H1 (cell line): ENCODE results near the gene TSPAN4. TPM values are rescaled to one million over a fixed set of nuclear protein-coding genes. Genes with fewer than 3 reads are reported as not detected.

ENCODE experiments used
- CEBPB ChIP-seq: IDR thresholded peaks from 2 replicates; pipeline ENCODE4 v1.6.1; 2012; ENCODE audit warnings: low read depth, low read length
- TAF7 ChIP-seq: optimal IDR thresholded peaks from 2 replicates; pipeline ENCODE3; 2011; ENCODE audit warnings: low read depth, mild to moderate bottlenecking, inconsistent platforms, low read length, moderate library complexity, borderline replicate concordance
- polyA plus RNA-seq, 7 experiments: library from polyadenylated mRNA; depleted of rRNA in 3 of 7; stranded (reverse) in 5 of 7; unstranded in 2 of 7; fragments of >200 nt in 5 of 7; fragments of 200-250 nt in 2 of 7; gene quantifications; 1 replicate in 5 of 7; 2 replicates in 1 of 7; 4 replicates in 1 of 7; pipeline versions ENCODE4 v1.2.1 to v1.2.3, GENCODE V29; 2011 to 2013; ENCODE audit warnings: missing spikeins in 2 of 7, mixed read lengths in 2 of 7
- total RNA-seq: library from RNA; stranded (reverse); fragmentation: NEBNext Ultra II Directional; extraction: Animal tissue kit (Norgen Biotek cat#: 25700); gene quantifications from 2 replicates; pipeline ENCODE4 v1.2.1, GENCODE V29; 2021

The TSPAN4 gene
- total and polyA plus RNA-seq, 2 of the 8 experiments (the other 6 are each of a cell fraction or from before 2014, with no cell fraction given) = 74.1 to 145 TPM

DNA sequence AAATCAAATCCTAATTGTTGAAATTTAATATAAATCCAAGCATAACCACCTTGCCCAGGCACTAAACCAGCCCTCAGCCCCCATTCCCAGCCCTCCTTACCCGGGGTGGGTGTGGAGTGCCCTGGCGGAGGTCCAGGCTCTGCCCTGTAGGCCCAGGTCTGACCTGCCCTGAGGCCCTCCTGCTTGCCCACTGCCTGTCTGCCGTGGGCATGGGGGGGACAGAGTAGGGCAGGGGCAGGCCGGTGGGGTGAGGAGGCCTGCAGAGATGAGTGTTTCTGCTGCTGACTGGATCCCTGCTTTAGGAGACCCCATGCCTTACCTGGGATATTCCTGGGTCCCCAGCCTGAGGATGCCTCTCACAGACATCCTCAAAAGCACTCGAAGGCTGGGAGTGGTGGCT lies 71.6 kb downstream of the TSPAN4 start (continued):
- TF ChIP-seq CEBPB (no peak), TAF7 (no peak)
